ENCODE results near the gene ABCA10. TPM values are rescaled to one million over a fixed set of nuclear protein-coding genes. Genes with fewer than 3 reads are reported as not detected.
A peak's percentile ranks its signal among the peaks of the same experiment; 100 is the strongest.

The ABCA10 gene
- polyA plus RNA-seq, 12 donors: 4.2 to 28.2 (median 12.8) TPM; not detected in 1

DNA sequence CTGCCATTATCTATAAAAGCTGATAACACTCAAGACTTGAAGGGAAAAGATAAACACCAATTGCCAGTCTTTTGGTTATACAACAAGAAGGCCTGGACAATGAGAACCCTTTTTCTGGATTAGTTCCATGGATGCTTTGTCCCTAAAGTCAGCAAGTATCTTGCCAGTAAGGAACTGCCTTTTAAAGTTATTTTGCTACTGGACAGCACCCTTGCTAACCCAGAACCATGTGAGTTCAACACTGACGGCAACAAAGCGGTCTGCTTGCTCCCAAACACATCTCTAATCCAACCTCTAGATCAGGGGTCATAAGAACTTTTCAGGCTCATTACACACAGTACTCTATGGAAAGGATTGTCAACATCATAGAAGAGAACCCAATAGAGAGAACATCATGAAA lies 61.7 kb downstream of the ABCA10 start:
- no peak for DNase-seq

- DNase-seq: no peak
Measured at GRCh38 chr17:69164206-69164605, 64.4 kb downstream of the ABCA10 start.

DNA sequence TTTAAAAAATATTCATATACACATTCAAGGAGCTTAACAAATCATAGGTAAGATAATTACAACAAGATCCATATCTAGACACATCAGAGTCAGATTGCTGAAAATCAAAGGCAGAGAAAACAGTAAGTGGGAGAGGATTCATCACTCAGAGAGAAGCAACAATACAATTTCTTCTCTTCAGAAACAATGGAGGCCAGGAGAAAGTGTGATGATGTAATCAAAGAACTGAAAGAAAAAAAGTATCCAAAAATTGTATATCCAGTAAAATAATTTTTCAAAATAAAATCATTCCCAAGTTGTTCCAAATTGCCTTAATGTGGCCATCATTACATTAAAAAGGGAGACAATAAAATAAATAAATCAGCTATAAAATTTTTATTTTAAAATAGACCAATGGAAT lies 69.2 kb downstream of the ABCA10 start:
- no peak for DNase-seq

- DNase-seq: no peak
Measured at GRCh38 chr17:69154267-69154666, 74.4 kb downstream of the ABCA10 start.

DNA sequence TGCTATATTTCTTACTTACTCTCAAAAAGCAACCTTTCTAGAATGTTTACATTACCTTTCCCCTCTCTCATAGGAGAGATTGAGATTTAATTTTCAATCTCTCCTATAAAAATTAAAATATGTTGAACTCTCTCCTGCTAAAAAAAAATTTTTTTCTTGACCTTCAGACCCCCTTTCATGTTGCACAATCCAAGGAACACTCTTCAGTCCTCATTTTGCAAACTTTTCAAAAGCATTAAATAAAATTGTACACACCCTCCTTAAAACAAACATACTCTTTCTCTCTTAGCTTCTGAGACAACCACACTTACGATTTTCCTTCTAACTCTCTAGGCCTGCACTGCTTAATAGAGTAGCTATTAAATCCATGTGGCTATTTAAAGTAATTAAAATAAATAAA lies 78.3 kb downstream of the ABCA10 start:
- DNase-seq: no peak

GRCh38 chr17:69147460-69147859 lies 81.2 kb downstream of the ABCA10 start:
- DNase-seq: no peak

DNA sequence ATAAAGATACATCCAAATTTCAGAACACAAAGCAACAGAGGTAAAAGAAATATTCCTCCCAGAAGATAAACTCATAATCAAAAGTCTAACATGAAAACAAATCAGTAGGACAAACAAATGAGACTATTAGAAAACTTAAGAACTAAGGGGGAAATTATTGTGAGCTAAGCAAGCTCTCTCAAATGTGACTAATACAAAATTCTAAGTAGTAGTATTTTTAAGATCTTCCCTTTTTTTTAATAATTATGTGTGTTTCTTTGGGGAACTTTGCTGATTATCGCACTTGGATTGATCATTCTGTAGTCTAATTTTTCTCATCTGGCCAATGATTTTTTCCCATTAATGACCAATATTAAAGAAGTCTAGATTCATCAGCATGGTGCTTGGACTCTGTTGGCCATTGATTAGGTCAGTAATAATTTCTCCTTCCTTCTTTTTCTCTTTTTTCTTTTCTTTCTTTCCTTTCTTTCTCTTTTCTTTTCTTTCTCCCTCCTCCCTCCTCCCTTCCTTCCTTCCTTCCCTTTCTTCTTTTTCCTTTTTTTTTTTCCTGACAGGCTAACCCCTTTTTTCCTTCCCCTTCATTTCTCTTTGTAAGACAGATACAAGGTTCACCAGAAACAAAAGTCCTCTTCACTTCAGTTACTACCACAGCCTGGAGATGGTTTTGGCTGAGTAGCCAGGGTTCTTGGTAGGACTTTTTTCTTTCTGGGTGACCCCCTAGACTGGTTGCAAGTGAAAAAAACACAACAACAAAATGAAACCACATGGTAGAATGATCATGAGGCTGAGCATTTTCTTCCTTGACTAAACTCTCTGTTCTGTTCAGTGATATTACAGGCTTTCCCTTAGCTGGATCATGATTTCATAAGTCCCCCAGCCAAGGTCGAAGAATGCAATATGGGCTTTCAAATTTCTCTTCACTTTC lies 84.0 kb downstream of the ABCA10 start:
- no peak for DNase-seq

DNA sequence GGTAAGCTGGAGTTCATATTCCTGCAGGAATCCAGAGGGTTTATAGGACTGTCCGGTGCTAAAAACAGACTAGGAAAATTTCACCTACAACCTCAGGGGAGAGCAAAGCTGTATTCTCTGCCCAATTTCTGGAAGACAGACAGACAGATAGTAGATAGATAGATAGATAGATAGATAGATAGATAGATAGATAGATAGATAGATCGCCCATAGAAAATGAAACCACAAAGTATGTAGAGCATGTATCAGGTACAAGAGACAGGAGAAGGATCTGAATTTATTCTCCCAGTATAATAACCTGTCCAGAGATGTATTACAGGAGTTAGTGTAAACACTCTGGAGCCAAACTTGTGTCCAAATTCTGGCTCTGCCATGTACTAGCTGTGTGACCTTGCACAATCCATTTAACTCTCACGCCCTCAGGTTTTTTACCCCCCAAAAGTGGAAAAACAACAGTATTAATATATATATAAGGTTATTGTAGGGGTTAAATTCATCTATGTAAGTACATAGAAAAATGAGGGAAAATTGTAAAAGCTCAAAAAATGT lies 84.9 kb downstream of the ABCA10 start:
- DNase-seq: no peak

GRCh38 chr17:69143151-69143550 lies 85.5 kb downstream of the ABCA10 start:
- no peak for DNase-seq

GRCh38 chr17:69142175-69142802 lies 86.3 kb downstream of the ABCA10 start:
- peak; percentile 83 for DNase-seq

- DNase-seq: peak; percentile 75
Measured at GRCh38 chr17:69141431-69142174, 87.0 kb downstream of the ABCA10 start, which contains the start of gene ABCA6. ABCA6 (minus strand) TSS chr17:69141895; CDS start chr17:69140703, 1,192 bp downstream.

- DNase-seq: no peak
Measured at GRCh38 chr17:69134112-69134511, 94.5 kb downstream of the ABCA10 start.

DNA sequence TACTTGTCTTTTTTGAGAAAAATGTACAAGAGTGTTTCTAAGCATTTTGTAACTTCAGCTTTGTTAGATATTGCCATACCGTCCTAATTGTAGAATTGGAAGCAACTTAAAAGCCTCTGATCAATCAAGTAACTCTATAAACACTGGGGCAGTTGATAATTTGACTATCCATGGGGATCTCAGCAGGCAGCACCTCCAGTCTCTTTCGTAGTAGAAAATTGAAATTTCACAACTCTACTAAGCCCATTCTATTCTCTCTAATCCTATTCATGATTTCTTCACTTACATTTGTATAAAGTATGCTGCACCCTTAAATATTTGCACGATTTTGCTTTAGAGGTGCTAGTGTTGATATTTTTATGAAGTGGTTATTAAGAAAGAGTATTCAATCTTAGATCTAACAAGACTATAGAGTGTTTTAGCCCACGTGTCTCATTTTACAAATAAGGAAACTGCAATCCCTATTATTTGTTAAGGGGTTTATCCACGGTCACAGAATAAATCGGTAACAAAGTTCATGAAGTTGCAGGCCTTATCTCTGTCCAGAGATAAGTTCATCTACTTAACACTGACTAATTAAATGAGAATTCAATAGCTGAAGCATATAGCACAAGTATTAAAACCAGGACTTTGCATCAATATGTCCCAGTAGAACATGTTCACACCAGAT lies 97.9 kb downstream of the ABCA10 start:
- no peak for DNase-seq

GRCh38 chr17:69123626-69124025 lies 105.0 kb downstream of the ABCA10 start:
- no peak for DNase-seq

GRCh38 chr17:69122065-69122464 lies 106.6 kb downstream of the ABCA10 start:
- DNase-seq: no peak

GRCh38 chr17:69117855-69118784 lies 110.5 kb downstream of the ABCA10 start:
- DNase-seq: no peak

DNA sequence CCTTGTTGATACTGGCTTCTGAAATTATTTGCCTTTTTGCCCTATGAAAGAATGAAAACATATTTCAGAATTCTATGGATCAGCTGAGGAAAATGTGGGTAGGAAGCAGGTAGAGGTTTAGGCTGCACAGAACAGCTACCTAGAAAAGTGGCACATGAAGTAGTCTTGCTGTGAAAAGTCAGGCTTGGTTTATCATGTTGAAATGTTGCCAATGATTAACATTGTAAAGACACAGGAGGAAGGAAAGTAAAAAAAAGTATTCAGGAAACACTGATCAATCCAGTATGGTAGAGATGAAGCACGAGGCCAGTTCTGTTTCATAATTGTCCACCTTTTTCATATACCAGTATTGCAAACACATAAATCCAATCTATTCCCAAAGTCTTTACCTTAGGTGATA lies 116.8 kb downstream of the ABCA10 start:
- DNase-seq: no peak

DNA sequence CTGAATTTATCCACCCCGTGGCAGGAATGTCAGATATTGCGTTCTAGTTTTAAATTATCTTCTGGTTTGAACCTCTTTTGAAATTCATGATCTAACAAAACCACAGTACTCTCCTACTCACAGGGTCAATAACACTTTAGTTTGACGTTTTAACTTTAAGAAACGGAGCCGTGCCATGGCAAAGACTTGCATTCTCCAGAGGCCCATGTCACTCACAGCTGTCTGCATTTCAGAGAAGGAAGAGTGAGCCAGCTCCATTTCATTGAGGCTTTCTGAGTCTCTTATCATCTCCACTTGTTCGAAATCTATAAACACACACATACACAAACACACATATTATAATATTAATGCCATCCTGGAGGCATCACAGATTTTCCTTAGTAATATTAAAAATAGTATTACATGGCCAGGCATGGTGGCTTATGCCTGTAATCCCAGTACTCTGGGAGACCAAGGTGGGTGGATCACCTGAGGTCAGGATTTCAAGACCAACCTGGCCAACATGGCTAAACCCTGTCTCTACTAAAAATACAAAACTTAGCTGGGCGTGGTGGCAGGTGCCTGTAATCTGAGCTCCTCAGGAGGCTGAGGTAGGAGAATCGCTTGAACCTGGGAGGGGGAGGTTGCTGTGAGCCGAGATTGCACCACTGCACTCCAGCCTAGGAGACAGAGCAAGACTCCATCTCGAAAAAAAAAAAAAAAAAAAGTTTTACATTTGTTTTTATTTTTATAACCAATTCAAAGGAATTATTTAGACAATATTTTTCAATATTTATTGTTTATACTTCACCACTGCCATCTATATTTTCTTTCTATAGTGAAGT lies 122.5 kb downstream of the ABCA10 start:
- no peak for DNase-seq

DNA sequence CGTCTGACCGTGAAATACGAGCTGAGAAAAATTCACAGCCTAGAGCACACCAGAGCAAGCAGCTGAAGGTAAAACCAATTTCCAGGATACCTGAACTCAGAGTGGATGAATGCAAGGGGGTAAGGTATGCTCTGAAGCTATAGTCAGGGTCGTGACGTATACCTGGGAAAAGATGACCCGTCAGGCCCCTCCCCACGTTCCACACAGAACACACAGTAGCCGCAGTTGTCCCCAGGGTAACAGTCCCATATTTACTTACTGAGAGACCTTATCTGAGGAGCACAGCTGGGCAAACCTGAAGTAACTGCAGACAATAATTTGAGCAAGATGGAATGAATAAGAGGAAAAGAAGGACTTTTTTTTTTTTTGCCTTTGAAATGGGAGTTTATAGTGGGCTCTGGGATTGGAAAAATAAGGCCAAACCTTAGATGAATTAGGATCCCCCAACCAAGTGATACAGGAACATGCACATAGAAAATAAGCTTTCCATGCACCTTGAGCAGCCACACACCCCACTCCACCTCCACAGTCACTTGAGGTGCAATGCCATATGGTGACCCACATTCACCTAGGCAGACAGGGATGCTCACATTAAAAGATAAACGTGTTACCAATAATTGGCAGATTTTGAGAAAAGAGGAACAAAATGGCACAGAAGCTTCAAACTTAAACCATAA lies 124.9 kb downstream of the ABCA10 start:
- DNase-seq: no peak

Measured in muscle of arm (tissue), 12 donors.